ENCODE measurements around the gene ABCD2. TPM values are rescaled to one million over a fixed set of nuclear protein-coding genes. Genes with fewer than 3 reads are reported as not detected.
"Not testable (repeated sequence)": the region's sequence is repeated elsewhere in the genome, so short reads cannot be mapped to it uniquely, and the experiment has no call there.

The ABCD2 gene
- total RNA-seq, 2 experiments from 2014 or later: 2.8 to 3.0 TPM

DNA sequence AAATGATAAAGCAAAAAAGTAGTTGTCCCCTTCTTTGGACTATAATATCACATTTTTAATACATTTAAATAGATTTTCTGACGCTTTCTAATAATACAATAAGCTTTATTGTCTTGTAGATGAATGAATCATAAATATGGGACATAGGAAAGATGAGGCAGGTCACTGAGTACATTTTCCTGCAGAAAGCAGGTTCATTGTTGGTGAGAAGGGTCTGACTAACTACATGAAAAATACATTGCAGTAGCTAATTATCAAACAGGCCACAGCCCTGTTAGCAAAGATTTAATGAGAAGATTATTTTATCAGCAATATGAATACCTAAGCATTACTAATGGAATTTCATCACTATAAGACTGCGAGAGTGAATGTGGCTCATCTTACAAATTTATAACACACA is 45.6 kb downstream of the ABCD2 start:
- ChIA-PET CTCF (interaction anchor here (1.2 kb wide), 1 partner anchor 46 kb away, joined by 3 read pairs; the partner anchor contains the start of gene ABCD2), POLR2A (no interaction called here)

DNA sequence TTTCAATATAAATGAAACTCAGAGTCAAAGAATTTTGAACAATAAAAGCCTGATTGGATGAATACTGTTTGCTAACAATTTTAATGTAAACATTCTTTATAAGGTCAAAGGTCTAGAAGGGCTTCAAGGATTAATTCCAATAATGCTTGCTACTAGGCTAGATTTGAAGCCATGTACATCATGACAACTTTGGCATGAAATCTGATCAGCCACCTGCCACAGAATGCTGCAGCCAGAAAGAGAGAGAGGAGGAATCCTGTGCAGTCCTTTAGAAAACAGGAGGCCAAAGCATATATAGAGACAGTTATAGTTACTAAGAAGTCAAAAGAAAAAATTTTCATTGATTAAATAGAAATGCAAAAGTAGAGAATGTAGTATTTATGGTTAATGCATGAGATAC is 47.1 kb downstream of the ABCD2 start:
- POLR2A ChIA-PET: no interaction called here

DNA sequence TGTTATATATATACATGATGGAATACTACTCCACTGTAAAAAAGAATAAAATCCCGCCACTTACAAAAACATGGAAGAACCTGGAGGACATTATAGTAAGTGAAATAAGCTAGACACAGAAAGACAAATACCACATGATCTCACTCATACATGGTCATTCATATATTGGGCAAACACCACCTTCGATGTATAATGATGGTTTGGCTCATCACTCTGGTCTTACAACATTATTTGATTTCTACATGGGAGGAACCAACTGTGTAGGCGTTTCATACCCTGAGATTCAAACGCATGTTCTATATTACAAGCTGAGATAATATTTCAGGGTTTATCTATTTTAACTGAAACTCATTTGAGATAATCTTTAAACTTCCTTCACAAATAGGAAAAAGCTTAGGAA is 48.3 kb downstream of the ABCD2 start:
- ChIA-PET CTCF (no interaction called here), POLR2A (no interaction called here)

More for the DNA sequence above, 47.1 kb downstream of the ABCD2 start:
- CTCF ChIA-PET: no interaction called here

DNA sequence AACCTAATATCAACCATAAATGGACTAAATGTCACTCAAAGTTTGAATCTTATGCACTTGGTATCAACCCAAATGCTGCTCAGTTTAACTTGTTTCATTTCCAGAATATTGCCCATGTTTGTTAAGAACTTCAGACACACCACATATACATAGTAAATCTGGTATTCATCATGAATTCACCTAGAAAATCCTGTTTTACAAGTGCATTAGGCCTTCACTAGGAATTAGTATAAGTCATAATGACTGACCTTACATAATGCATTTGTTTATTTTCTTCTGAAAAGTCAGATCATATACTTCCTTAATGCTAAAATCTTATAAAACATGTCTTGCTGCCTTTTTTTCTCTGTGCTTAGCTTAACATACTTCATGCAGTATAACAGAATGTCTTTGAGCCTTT is 66.1 kb downstream of the ABCD2 start:
- CTCF ChIA-PET: no interaction called here
- POLR2A ChIA-PET: no interaction called here

DNA sequence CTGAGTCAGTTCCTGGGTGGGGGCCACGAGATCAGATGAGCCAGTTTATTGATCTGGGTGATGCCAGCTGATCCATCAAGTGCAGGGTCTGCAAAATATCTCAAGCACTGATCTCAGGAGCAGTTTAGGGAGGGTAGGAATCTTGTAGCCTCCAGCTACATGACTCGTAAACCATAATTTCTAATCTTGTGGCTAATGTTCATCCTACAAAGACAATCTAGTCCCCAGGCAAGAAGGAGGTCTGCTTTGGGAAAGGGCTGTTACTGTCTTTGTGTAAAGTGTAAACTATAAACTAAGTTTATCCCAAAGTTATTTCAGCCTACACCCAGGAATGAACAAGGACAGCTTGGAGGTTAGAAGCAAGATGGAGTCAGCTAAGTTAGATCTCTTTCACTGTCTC is 75.4 kb downstream of the ABCD2 start:
- POLR2A ChIA-PET, CTCF ChIA-PET: not testable (repeated sequence)

DNA sequence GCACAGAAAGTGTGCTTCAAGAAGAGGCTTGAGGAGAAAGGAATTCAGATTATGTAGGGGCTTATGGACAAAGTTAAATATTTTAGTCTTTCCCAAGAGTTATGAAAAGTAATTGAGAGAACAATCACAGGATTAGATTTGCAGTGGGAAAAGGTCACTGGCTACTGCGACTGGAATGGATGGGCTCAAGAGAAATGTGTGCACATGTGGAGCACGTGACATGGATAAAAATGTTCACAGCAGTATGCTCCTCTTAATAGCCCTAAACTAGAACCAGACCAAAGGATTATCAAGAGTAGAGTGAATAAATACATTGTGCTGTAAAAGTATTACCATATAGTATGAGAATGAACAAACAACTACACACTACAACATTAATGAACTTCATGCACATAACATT is 78.1 kb downstream of the ABCD2 start:
- ChIA-PET CTCF (no interaction called here), POLR2A (no interaction called here)

DNA sequence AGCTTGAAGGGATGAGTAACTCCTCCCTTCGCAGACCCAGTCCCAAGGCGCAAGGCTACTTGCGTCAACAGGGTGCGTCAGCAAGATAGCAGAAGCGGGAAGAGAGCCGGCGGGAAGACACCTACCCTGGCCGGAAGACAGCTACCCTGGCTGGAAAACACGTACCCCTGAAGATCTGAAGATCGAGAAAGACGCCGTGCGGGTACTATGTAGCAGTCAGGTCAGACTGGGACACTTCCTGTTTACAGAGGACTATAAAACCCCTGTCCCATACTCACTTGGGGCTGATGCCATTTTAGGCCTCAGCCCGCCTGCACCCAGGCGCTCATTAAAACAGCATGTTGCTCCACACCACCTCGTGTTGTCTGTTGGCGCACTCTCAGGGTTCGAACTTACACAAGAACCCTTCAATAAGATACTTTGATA is 80.9 kb downstream of the ABCD2 start:
- ChIA-PET POLR2A (no interaction called here), CTCF (no interaction called here)

DNA sequence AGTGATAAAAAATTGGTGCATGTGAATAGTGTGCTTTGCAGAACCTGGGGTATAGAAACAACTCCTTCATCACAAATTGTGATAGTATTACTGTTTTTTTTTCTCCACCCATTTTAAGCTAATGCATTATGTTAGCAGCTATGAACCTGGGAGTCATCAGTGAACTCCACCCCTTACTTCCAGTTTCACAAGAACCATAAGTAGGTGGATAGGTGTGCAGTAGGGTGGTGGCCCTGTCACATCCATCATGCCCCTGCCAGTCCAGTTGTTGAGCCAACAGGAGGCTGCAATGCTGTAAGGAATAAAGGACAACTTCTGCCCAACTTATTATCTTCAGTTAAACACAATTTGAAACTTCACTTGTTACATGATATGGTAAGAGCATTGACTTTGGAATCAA is 85.7 kb downstream of the ABCD2 start:
- ChIA-PET CTCF (no interaction called here), POLR2A (no interaction called here)

DNA sequence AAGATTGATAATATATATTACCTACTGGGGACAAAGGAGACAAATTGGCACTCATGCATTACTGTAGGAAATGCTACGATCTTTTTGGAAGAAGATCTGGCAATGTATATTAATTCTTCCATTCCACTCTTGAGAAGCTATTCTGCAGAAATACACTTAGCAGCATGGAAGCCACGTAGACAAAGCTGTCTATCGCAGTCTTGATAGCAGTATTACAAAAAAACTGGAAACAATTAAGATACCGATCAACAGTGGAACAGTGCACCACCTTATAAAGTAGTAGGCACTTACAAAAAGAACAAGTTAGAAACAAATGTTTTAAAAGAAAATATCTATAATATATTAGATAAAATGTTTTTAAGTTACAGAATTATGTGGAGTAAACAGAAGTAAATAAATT is 87.2 kb downstream of the ABCD2 start:
- POLR2A ChIA-PET: no interaction called here

DNA sequence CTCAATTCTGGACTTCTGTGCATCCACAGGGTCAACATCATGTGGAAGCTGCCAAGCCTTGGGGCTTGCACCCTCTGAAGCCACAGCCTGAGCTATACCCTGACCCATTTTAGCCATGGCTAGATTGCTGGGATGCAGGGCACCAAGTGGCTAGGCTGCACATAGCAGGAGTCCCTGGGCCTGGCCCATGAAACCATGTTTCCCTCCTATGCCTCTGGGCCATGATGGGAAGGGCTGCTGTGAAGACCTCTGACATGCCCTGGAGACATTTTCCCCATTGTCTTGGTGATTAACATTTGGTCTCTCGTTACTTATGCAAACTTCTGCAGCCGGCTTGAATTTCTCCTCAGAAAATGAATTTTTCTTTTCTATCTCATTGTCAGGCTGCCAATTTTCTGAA is 92.6 kb downstream of the ABCD2 start:
- ChIA-PET CTCF (no interaction called here), POLR2A (no interaction called here)

More for the DNA sequence above, 87.2 kb downstream of the ABCD2 start:
- CTCF ChIA-PET: no interaction called here

DNA sequence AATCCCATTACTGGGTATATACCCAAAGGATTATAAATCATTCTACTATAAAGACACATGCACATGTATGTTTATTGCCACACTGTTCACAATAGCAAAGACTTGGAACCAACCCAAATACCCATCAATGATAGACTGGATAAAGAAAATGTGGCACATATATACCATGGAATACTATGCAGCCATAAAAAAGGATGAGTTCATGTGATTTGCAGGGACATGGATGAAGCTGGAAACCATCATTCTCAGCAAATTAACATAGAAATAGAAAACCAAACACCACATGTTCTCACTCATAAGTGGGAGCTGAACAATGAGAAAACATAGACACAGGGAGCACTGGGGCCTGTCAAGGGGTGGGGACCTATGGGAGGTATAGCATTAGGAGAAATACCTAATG is 97.4 kb downstream of the ABCD2 start:
- CTCF ChIA-PET, POLR2A ChIA-PET: not testable (repeated sequence)

DNA sequence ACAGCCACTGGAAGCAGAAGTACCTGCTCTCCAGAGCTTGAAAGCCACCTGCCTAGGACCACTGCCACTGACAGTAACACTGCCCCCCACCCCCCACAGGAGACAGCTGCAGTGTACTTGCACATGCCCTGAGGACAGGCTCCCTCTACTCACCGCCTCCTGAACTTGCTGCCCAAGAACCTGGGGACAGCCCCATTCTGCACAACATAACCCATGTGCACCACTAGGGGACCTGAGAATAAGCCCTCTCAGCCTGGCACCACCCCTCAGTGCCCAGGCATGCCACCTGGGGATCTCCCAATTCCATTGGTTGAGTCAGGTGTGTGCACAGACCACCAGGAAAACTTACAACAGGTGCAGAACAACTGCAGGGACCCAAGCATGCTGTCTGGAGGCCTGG is 109.6 kb downstream of the ABCD2 start:
- ChIA-PET POLR2A (no interaction called here), CTCF (no interaction called here)

DNA sequence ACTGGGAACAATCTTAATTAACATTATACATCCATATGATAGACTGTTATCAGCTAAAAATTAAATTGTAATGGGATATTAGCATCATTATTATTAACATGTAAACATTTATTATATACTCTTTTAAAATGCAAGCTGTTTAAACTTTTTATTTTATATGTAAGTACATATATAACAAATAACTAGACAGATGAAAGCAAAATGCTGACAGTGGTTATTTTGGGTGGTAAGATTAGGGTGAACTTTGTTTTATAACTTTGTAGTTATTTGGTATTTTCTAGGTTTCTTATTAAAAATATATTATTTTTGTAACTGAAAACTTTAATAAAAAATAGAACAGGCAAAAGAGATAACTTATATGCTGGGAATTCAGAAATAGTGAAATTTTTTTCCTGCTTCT is 114.0 kb downstream of the ABCD2 start:
- CTCF ChIA-PET: no interaction called here
- POLR2A ChIA-PET: no interaction called here

DNA sequence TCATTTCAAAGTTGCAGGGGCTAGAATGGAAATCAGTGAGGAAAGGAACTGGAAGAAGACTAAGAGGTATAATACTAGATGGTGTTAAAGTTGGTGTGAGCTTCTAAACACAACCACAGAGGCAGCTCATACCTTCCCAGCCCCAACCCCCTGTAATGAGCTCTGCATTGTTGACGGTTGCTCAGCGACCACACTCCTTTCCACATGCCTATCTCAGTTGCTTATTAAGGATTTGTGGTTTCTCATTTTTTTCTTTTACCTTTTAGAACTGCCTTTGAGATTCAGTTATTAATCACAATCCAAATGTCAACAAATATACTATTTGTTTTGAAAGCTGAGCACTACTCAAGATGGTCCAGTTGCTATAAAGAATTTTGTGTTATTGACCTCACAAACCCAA is 114.6 kb downstream of the ABCD2 start:
- POLR2A ChIA-PET: no interaction called here

DNA sequence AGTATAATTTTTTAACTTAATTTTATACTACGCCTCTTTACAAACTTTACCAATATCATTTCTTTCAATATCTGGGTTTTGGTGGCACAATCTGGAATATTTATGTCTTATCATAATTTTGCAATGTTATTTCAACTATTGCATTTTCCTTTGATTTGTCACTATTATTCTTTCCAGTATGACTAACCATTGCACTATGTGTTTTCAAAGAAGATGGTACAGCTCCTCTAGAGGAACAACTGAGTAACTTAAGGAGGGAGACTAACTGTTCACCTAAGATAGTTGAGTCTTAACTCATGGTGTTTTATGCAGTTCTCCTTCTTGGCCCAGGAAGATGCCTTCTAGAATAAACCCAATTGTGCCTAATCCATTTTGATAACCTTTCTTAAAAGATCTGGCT is 116.2 kb downstream of the ABCD2 start:
- POLR2A ChIA-PET: no interaction called here
- CTCF ChIA-PET: no interaction called here

More for the DNA sequence above, 114.6 kb downstream of the ABCD2 start:
- CTCF ChIA-PET: no interaction called here

DNA sequence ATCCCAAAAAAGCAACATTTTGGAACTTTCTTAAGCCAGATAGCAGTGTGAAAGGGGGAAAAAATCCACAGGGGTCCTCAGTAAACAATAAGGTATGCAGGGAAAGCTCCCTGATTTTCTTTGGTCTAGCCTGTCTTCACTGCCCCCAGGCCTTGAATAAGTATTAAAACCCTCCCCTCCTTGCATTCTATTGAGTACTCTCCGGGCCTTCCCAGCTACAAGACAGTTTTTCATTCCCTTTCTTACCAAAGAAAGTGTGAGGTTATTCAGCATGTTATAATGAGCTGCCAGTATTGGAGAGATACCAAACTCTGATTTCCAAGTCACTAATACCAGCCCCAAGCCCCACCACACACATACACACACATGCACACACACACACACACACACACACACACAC is 116.9 kb downstream of the ABCD2 start:
- POLR2A ChIA-PET: no interaction called here

More for the DNA sequence above, 116.9 kb downstream of the ABCD2 start:
- CTCF ChIA-PET: no interaction called here

Other genes with a start within 250 kb of the ABCD2 start
- gene KIF21A, start 176.7 kb downstream of the ABCD2 start, total RNA-seq: 10 to 100 TPM; 43.2 to 48.9 TPM